Measurements from ENCODE around the gene PIGU. TPM values are rescaled to one million over a fixed set of nuclear protein-coding genes. Genes with fewer than 3 reads are reported as not detected.
A peak's percentile ranks its signal among the peaks of the same experiment; 100 is the strongest.

The PIGU gene
- polyA plus RNA-seq, 4 donors = 37.0 to 46.1 (median 41.3) TPM

DNA sequence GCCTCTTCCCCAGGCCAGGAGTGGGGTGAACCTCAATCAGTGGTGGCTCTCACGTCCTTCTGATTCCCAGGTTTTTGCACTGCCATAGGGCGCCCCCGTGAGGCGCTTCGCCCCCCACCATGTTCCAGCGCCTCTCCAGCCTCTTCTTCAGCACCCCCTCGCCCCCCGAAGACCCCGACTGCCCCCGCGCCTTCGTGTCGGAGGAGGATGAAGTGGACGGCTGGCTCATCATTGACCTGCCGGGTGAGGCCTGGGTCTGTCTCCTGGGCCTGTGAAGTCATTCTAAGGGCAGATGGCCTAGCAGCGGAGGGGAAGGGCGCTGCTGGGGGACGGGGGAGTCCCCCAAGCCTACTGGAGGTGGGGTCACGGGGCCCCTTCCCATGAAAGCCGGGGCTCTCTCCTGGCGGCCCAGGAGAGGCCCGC is 31.7 kb upstream of the PIGU start:
- peak in 2 of 4 donors; percentile 23 to 44 for DNase-seq (ENCODE audit: low read depth in 4 of 4, low spot score in 2 of 4)

DNA sequence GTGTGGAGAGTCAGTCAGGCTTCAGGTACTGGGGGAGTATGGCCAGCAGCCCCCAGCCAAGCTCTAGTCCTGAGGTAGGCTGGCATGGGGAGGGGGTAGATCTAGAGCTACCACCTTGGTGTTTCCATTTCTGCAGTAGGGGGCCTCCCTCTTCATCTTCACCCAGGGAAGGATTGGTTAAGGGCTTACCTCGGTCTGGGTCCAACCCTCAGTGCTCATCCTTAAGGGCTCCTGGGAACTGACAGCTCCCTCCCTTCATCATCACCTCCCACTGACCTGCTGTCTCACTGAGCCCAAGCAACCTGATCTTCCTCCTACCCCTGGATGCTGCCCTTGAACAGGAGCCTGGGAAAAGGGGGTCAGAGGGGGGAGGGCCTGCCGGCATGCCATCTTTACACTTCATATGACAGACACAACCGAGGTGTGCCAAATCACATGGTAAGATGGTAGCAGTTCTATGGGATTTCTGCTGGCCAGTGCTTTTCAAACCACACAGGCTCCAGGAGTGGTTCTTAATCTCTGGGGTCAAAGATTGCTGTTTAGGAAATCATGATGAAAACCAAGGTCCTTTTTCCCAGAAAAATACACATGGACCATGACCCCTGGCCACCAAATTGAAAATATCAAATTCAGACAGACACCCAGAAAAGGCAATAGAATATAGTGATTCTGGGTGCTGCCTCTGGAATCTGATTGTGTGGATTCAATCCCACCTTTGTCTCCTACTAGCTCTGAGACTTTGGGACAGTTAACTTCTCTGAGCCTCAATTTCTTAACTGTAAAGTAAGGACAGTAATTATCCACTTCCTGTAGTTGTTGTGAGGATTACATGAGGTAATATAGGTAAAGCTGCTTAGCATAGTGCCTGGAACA is 30.3 kb upstream of the PIGU start:
- no peak for DNase-seq (ENCODE audit: low read depth in 4 of 4, low spot score in 2 of 4)

DNA sequence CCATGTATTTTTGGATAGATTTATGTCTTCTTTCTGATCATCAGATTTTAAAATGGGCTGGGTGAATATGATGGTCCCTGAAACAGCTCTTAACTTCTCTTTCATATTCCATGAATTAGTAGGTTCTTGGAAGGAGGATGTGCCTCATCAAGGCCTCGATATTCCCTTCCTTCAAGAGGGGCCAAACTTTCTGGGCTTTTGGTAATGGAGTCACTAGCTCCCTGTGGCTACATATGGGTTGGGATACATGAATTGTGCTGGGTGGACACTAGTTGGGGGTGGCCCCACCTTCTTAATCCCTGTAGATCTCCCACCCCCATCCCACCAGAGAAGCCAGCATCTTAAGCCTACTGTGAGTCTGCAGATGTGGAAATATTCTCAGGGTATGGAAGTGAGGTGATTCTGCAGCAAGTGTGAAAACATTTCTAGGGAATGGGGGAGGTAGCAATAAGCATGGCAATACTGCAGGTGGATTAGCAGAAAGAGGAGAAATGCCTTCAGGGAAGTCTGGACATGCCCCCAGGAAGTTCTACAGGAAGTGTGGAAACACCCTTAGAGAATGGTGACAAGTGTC is 29.5 kb upstream of the PIGU start:
- no peak for DNase-seq (ENCODE audit: low read depth in 4 of 4, low spot score in 2 of 4)

DNA sequence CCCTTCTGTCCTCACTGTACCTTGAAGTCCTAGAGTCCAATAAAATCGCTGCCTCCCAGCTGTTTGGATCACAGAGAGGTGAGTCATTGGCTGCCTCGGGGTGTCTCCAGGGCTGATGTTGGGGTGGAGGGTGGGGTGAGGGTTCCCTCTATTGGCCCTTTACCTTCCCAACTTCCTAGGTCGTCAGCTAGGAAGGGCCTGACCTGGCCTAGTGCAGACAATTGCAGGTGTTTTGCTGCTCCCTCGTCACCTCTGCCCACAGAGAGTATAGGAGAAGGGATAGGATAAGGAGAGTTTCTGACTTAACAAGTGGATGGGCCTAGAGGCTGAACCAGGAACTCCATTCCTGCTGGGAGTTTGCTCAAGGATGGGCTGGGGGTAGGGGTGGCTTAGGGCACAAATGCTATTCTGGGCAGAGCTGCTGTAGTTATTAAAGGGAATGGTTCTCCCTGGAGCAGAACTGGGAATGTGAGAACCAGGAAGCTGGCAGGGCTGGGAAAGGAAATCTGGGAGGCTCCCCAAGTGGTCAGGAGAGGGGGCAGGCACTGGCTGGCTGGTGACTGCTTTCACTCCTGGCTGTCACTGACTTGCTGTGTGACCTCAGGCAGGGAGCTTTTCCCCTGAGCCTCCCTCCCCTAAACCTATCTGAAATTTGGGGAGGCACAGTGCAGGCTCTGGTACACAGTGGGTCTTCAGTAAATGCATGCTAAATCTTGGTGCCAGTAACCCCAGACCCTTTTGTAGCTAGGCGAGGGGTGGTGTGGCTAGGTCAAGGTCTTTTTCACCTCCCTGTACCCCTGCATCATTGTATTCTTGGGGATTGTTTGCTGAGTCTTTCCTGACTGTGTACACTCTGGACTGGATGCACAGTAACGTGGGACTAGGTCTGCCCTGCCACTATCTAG is 28.8 kb upstream of the PIGU start:
- DNase-seq (ENCODE audit: low read depth in 4 of 4, low spot score in 2 of 4) = no peak

DNA sequence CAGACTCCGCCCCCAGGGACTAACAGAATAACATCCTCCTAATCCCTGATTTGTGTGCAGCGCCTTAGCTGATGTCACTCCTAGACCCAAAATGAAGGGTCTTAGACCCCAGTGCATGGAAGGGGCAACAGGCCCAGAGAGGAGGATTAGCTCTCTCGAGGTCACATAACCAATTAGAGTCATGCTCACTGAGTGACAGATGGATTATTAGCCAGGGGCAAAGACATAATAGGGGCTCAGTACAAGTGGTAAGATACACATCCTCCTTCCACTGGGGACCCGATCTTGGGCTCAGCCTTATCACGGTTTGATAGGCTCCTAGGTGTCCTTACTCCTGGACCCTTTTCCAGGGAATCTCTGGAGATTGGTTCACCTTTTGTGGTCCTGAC is 28.1 kb upstream of the PIGU start:
- DNase-seq (ENCODE audit: low read depth in 4 of 4, low spot score in 2 of 4) = no peak

DNA sequence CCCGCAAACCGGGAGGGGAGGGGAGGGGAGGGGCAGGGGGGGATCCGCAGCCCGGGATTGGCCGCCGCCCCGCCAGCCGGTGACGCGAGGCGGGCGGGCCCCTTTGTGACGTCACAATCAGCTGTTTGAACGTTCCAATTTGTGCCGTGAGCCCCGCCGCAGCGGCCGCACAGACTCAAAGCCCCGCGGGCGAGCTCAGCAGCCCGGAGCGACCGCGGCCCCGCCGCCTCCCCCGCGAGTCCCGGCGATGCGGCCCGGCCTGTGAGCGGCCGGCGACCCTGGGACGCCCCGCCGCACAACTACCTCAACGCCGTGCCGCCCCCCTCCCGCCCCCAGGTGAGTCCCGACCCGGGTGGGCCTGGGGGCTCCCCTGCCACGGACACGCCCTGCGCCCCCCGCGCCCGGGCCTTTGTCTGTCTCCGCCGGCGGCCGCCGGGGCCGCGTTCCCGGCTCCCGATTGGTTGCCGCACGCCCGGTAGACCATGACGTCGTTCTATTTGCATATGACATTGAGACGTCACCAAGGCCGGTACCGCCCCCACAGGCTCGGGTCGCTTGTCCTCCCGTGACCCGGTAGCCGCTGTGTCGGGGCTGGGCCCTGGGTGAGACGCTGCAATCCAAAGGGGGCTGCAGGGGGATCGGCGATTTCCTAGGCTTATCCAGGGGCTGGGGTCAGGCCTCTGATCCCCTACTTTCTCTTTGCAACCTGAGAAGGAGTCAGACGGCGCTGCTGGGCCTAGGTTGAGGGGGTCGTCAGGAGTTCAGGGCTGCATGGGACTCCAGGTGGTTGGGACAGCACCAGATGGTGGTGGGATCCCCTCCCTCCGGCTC is 27.5 kb upstream of the PIGU start, which contains the start of gene TP53INP2:
Gene TP53INP2 (plus strand): TSS at position 168 of the 831 bp plus-strand sequence. CDS start 4,396 bp downstream, outside the sequence.
- peak in 3 of 4 donors; percentile 67 to 80 (median 74) for DNase-seq (ENCODE audit: low read depth in 4 of 4, low spot score in 2 of 4)

DNA sequence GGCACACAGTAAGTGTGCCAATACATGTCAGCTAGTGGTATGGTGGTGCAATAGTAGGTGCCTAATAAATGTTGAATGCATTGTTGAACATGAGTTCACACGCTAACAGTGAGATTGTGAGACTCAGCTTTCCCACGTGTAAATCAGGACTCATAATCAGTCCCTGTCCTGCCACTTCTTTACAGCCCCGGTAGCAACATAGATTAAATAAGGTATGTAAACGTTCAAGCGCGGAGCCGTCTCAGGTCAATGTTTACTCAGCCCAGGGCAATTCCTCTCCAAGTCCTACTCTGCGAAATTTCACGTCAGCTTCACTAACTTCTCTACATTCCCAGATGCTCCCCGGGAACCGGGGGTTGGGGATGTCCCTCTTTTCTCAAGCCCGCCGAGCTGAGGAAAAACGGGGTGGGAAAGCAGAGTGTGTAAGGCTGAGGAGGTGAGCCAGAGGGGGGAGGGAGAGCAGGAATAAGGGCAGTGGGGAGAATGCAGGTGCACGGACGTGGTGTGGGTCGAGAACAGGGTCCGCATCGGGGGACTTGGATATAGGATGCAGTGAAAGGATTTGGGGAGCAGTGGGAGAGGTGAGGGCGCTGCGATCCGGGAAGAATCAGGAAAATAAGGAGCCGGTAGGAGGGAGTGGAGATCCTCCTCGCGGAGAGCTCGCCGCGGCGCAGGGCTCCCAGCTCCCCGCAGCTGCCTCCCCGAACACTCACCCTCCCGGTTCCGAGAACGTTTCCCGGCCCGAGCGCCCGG is 26.7 kb upstream of the PIGU start:
- DNase-seq (ENCODE audit: low read depth in 4 of 4, low spot score in 2 of 4) = peak in 3 of 4 donors; percentile 22 to 34 (median 31)

DNA sequence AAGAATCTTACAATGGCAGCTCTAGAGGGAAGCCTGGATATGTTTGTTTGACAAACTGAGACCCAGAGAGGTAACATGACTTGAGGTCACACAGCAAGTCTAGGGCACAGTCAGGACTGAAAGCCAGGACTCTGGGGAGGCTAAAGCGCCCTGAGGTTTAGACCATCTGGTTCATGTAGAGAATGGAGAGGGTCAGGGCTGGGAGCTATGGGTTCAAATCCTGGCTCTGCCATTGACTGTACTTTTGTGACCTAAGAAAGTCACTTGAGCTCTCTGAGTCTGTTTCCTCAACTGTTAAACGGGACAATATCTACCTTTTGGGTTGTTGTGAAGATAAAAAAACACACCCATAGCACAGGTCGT is 26.1 kb upstream of the PIGU start:
- DNase-seq (ENCODE audit: low read depth in 4 of 4, low spot score in 2 of 4) = no peak

DNA sequence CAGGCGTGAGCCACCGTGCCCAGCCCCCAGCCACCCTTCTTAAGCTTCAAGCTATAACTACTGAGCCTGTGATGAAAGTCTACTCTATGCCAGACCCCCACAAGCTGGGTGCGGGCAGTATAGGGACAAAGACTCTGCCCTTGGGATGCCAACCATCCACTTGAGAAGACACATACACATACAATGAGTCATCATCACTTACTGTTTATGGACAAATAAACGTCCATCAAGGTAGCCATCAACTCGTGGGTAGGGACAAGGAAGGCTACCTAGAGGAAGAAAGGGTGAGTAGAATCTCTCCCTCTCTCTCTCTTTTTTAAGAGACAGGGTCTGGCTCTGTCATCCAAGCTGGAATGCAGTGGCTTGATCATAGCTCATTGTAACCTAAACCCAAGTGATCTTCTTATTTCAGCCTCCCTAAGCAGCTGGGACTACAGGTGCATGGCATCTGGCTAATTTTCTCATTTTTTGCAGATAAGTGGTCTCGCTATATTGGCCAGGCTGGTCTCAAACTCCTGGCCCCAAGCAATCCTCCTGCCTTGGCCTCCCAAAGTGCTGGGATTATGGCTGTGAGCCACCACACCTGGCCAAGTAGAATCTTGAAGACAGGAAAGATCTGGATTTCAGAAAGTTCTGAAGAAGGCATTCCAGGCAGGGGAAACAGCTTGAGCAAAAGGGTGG is 24.7 kb upstream of the PIGU start:
- no peak for DNase-seq (ENCODE audit: low read depth in 4 of 4, low spot score in 2 of 4)

DNA sequence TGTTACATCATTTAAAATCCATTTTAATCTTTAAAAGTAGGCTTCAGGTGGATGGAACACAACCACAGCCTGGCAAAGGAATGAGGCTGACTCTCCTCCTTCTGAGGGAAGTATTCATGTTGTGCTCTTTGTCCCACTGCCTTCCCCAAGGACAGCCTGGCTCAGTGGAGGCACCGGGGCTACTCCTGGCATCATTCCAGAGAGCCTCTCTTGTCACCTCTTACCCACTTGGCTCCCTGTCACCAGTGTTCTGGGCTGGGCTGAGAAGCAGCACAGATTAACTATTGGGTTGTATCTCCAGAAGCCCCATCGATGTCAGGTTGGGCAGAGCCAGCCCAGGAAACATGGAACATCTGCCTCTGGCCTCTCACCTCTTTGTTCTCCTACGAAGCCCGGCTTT is 16.5 kb upstream of the PIGU start:
- DNase-seq (ENCODE audit: low read depth in 4 of 4, low spot score in 2 of 4) = no peak

DNA sequence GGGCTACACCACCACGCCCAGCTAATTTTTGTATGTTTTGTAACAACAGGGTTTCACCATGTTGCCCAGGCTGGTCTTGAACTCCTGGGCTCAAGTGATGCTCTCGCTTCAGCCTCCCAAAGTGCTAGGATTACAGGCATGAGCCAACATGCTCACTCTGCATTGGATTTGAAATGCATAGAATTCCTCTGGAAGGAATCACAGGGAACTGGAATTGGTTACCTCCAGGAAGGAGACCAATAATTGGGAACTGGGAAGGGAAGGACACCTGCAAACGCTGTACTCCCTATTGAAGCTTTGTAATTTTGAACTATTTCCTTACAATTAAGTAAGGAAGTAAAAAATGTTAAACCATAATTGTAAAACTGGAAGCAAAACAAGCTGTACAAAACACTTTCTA is 14.9 kb upstream of the PIGU start:
- DNase-seq (ENCODE audit: low read depth in 4 of 4, low spot score in 2 of 4) = no peak

DNA sequence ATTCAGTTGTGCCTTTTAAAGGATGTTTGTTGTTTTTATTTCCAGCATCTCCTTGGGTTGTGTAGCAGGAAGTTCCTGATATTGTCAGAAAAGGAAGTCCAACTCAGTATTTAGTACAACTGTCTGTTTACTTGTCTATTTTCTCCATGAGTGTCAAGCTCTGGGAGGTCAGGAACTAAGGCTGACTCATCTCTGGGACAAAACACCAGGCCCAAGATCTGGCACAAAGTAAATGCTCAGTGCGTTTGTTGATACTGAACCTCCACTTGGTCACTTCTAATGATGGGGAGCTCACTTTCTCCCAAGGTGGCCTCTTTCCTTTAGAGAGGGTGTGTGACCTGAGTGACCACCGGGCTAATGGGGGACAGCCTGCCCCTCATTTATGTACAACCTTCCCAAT is 12.6 kb upstream of the PIGU start:
- no peak for DNase-seq (ENCODE audit: low read depth in 4 of 4, low spot score in 2 of 4)

DNA sequence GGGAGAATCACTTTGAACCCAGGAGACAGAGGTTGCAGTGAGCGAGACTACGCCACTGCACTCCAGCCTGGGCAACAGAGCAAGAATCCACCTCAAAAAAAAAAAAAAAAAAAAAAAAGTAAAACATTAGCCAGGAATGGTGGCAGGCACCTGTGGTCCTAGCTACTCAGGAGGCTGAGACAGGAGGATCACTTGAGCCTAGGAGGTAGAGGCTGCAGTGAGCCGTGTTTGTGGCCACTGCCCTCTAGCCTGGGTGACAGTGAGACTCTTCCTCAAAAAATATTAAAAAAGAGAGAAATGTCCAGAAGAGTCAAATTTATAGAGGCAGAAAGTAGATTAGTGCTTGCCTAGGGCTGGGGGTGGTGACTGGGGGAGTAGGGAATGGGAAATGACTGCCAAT is 6.8 kb upstream of the PIGU start:
- no peak for DNase-seq (ENCODE audit: low read depth in 4 of 4, low spot score in 2 of 4)

DNA sequence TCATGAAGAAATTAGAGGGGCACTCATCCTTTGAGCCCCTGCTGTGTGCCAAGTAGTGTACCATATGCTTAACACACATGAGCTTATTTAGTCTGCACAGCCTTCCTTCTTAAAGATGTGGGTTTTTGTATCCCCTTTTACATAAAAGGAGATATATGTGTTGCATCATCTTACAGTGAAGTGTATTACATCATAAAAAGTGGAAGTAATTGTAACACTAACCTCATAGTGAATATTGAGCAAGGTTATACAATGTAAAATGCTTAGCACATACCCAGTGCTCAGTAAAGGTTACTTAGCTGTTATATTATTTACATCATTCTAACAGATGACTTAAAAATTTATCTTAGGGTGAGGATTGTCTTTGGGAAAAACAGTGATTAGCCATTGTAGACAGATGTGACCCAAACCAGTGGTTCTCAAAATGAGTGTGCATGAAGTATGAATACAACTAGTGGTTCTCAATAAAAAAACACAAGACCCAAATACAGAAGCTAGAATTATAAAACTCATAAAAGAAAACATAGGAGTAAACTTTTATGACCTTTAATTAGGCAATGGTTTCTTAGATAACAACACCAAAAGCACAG is 3.8 kb upstream of the PIGU start:
- DNase-seq (ENCODE audit: low read depth in 4 of 4, low spot score in 2 of 4) = no peak

DNA sequence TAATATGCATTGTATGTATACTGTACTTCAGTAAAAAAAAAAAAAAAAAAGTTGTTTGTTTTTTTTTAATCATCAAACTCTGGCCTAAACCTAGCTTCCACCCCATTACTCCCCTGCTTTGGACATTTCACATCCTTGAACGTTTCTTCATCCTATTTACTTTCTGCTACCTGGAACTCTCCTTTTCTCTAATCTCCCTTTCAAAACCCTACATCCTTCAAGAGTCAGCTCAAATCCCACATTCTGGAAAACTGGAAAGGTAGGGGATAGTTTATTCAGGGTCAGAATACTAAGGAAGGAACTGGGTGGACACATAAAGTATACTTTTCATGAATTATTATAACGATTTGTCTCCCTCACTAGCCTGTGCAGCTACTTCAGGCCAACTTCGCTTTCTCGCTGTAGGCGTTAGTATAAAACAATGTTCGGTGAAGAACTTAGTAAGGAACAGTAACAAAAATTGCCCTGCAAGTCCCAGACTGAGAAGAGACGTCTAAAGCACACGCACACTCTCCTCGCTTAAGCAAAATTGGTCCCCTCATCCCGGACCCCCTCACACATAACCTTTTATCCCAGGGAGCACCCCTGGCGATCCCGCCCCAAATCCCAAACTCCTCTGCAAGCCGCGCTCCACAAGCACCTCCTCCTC is 775 bp downstream of the PIGU start:
- peak in 2 of 4 donors; percentile 31 to 37 for DNase-seq (ENCODE audit: low read depth in 4 of 4, low spot score in 2 of 4)

DNA sequence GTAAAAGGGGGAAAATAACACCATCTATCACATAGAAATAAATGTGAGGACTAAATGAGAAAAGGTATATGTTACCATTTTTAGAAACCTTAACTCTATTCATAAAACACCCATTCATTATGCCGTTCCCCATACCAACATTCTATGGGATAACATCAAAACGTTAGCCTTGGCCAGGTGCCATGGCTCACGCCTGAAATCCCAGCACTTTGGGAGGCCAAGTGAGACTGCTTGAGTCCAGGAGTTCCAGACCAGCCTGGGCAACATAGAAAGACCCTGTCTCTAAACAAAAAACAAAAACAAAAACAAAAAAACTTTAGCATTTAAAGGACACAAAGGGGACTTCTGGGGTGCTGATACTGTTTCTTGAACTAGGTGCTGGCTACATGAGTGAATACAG is 1.3 kb downstream of the PIGU start:
- DNase-seq (ENCODE audit: low read depth in 4 of 4, low spot score in 2 of 4) = no peak

DNA sequence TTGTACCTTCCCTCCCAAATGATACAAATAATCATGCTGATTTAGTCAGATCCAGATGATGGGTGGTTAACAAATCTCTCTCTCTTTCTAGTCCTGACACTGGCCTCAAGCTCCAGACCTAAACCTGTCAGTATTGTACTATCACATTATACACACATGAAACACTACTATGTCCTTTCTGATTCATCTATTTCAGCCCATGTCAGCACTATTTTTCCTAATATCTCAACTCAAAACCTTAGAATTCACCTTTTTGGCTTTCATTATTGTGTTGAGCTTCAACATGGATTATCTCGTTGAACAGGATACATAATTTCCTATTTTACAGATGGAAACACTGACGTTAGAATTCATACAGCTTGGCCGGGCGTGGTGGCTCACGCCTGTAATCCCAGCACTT is 3.5 kb downstream of the PIGU start:
- no peak for DNase-seq (ENCODE audit: low read depth in 4 of 4, low spot score in 2 of 4)

DNA sequence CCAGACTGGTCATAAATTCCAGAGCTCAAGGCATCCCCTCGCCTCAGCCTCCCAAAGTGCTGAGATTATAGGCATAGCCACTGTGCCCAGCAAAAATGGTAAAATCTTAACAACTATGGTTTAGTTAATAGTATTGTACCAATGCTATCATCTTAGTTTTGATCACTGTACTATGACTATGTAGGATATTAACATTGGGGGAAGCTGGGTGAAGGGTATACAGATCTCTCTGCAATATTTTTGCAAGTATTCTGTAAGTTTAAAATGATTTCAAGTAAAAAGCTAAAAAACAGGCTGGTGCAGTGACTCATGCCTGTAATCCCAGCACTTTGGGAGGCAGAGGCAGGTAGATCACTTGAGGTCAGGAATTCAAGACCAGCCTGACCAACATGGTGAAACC is 7.8 kb downstream of the PIGU start:
- no peak for DNase-seq (ENCODE audit: low read depth in 4 of 4, low spot score in 2 of 4)

Measured in left renal cortex interstitium (tissue), 4 donors.